DMS153 treated with DMSO at 0.1 percent for 48 hours (cell line): Measurements from ENCODE around the gene GREB1L.

Experiments used
- DNase-seq: peaks from one replicate; lab custom pipeline; 2025; ENCODE audit not compliant: unreplicated experiment; lab: John Stamatoyannopoulos, UW

GREB1L gene

GRCh38 chr18:21483051-21483450 lies 241.0 kb downstream of the GREB1L start:
- no peak for DNase-seq

- DNase-seq: no peak
Measured at GRCh38 chr18:21484851-21485636, 243.0 kb downstream of the GREB1L start.

DNA sequence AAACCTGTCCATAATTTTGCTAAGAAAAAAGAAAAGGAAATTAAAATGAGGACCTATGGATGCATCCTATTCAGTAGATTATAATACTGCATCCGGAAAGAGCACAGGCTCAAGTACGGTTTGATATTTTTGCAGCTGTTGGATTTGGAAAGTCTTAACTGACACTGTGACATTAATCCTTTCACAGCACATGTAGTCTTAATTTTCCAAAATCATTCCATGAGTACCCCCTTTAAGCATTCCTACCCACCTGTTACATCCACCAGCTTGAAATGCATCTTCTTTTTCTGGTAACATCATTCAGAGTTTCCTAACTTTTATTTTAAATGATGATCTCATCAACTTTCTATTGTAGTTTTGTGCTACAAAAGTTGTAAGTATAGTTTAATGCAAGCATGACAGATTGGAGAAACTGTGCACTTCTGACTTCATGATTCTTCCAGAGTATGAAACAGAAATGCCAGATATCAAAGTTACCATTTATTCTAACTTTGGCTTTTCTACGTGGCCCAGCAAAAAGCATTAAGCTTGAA lies 244.9 kb downstream of the GREB1L start:
- no peak for DNase-seq

DNA sequence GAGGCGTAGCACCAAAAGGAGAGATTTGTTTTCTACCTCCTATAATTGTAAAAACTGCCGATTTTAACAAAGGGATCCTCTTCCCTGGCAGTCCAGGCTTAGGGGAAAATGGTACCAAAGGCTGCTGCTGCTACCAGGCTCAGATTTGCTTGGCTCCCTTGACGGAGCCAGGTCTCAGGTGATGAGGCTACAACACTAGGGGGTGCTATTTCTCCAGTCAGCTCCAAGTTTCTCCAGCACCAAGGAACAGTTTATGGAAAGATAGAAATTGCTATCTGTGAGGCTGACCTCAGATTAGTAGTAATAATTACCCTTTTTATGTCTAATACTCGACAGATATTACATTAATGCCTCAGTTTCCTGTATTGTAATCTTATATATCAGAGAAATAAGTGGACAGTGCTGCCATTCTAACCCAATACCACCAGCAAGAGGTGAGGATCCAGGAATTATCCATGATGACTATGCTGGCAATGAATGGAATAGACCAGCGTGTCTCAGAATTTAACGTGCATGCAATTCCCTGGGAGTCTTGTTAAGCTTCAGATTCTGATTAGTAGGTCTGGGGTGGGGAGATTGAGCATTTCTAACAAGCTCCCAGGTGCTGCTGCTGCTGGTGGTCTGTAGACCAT lies 247.2 kb downstream of the GREB1L start:
- peak; percentile 15 for DNase-seq

- DNase-seq: no peak
Measured at GRCh38 chr18:21489919-21490495, 248.0 kb downstream of the GREB1L start.

GRCh38 chr18:21490748-21491147 lies 248.7 kb downstream of the GREB1L start:
- DNase-seq: no peak

- DNase-seq: no peak
Measured at GRCh38 chr18:21496277-21496835, 254.3 kb downstream of the GREB1L start.

DNA sequence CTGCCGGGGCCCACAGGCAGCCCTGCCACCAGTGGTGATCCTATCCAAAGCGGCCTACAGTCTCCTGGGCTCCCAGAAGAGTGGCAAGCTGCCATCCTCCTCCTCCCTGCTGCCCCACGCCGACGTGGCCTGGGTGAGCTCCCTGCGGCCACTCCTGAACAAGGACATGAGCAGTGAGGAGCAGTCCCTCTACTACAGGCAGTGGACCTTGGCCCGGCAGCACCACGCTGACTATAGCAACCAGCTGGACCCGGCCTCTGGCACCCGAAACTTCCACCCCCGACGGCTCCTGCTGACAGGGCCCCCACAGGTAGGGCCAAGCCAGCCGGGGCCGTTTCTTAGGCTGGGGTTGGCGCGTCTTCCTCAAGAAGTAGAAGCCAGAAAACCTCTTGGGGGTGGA lies 258.0 kb downstream of the GREB1L start:
- DNase-seq: no peak

DNA sequence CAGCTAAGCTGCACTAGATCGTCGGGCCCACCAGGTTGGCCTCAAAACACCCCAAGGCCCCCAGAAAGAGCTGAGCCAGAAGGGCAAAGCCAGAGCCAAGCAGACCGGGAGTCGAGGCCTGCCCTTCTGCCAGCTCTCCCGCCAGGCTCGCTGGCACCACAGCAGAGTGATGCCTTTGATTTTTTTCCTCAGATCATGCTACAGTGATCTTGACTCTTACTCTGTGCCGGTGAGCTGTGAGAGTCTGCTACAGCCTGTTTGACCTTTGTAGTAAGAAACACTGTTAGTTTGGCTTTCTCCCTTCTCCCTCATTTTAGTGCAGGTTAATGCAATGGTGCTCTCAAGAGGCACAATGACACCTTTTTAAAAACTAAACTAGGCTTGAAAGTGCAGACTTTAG lies 260.6 kb downstream of the GREB1L start:
- no peak for DNase-seq

DNA sequence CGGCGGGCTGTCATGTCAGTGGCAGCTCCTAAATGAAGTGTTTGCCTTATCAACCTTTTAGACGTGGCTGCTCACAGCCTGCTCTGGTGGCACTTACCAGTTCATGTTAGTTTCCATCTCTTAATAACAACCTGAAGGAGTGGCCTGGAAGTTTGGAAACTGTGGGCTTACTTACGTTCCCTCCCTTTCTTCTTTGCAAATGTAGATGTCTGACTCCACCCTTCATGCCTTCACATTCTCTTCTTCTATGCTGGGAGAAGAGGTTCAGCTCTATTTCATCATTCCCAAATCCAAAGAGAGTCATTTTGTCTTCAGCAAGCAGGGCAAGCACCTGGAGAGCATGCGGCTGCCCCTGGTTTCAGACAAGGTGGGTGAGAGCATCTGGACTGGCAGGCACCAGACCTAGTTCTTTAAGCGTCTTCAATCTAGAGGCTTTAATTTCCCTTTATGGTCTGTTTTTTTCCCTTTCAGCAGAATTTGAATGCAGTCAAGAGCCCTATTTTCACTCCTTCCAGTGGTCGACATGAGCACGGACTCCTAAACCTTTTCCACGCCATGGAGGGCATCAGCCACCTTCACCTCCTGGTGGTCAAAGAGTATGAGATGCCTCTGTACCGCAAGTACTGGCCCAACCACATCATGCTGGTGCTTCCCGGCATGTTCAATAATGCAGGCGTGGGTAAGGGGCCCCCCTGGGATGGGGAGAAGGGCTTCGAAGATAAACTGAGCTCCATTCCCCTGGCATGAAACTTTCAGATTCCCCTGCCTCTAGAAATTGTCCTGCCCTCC lies 266.1 kb downstream of the GREB1L start:
- DNase-seq: no peak

GRCh38 chr18:21509062-21509461 lies 267.0 kb downstream of the GREB1L start:
- no peak for DNase-seq

DNA sequence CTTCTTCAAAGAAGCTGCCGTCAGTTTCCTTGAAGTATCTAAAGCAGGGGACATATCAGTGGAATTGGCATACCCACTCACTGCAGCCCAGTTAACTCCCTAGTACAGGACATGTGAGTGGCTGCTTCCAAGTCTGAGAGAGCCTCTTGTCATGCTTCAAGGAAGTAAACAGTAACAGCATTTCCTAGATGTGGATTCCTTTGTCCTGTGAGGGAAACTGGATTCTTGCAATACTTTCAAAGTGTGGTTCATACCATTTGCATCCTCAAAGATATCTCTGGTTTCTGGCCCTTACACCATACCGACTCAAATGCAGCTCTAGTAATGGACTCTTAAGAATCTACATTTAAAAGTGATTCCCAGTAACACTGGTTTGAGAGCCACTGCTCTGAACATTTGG lies 271.3 kb downstream of the GREB1L start:
- no peak for DNase-seq

DNA sequence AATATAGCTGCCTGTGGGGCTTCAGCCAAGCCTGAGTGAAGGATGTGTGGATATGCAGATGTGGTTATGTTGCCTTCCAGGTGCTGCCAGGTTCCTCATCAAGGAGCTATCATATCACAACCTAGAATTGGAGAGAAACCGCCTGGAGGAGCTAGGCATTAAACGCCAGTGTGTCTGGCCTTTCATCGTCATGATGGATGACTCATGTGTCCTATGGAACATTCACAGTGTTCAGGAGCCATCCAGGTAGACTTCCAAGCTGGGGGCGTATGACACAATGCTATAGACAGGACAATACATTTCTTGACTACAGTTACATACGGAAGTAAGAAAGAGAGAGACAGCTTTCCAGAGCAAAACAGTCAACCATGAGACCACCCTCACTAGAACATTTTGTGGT lies 271.7 kb downstream of the GREB1L start:
- DNase-seq: no peak

GRCh38 chr18:21522530-21522929 lies 280.5 kb downstream of the GREB1L start:
- DNase-seq: no peak

DNA sequence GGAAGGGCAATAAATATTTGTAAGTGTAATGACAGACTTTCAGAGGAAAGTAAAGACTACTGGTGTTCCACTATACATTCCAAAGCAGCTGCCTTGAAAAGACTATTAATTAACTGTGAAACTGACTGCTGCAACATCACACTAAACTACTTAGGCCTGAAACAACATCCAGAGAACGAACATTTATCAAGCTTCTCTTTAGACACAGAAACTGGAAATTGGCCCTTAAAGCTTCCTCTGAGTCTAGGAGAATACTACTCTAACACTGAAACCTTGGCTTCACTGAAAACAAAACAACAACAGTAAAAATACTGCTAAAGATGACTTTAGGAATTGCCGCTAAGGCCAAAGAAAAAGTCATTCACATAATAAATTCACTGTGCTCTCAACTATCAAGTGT lies 283.9 kb downstream of the GREB1L start:
- no peak for DNase-seq

- no peak for DNase-seq
Measured at GRCh38 chr18:21526463-21526862, 284.4 kb downstream of the GREB1L start.

- no peak for DNase-seq
Measured at GRCh38 chr18:21534327-21534726, 292.3 kb downstream of the GREB1L start.

- no peak for DNase-seq
Measured at GRCh38 chr18:21538230-21538629, 296.2 kb downstream of the GREB1L start.

DNA sequence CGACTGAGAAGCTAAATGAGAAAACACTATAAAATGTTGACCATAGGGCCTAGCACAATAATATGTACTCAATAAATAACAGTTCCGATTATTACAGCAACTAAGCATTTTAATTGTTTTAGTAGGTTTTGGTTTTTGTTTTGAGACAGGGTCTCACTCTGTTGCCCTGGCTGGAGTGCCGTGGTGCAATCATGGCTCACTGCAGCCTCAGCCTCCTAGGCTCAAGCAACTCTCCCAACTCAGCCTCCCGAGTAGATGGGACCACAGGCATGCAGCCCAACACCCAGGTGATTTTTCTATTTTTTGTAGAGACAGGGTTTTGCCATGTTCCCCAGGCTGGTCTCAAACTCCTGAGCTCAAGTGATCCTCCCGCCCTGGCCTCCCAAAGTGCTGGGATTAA lies 304.4 kb downstream of the GREB1L start:
- no peak for DNase-seq

GRCh38 chr18:21548647-21549046 lies 306.6 kb downstream of the GREB1L start:
- DNase-seq: no peak

GRCh38 chr18:21550510-21550970 lies 308.5 kb downstream of the GREB1L start:
- no peak for DNase-seq
